ENCODE results near the gene RAD51C. TPM values are rescaled to one million over a fixed set of nuclear protein-coding genes. Genes with fewer than 3 reads are reported as not detected.
"Not testable (repeated sequence)": the region's sequence is repeated elsewhere in the genome, so short reads cannot be mapped to it uniquely, and the experiment has no call there.

The RAD51C gene
- total RNA-seq, 2 donors from 2014 or later = 57.8 to 65.3 TPM

DNA sequence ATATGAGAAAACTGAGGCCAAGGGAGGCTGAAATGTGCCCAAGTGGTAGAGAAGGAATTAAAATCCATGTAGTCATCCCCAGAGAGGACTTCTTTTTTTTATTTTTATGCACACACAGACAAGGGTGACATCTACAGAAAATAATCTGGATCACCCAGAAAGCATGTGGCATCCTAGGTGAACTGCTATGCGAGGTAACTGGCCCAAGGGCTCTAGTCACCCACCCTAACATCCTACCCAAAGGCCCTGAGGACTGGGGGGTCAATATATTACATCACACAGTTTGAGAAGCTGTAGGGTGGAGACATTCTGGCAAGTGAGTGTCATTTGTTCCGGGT, 23.8 kb upstream of the RAD51C start:
- no peaks in the 10 kb centered on the region for H3K9me3 Mint-ChIP-seq

GRCh38 chr17:58669853-58670252, 22.5 kb upstream of the RAD51C start:
- DNase-seq (ENCODE audit: low spot score) = no peak
- peaks cover 6% of the 10 kb centered on the region in 2 donors for H3K4me1 Mint-ChIP-seq (ENCODE audit: low read depth in 2 of 2)
- no peaks in the 10 kb centered on the region for H3K9me3 Mint-ChIP-seq
- H3K27me3 Mint-ChIP-seq = peaks cover 23% of the 10 kb centered on the region in 2 donors
- no peak overlapping the region for H3K4me3 Mint-ChIP-seq
- no peaks in the 10 kb centered on the region for H3K36me3 Mint-ChIP-seq
- H3K27ac Mint-ChIP-seq = no peak overlapping the region
- no peak for ATAC-seq

More for the DNA sequence above, 23.8 kb upstream of the RAD51C start:
- ATAC-seq (no peak), DNase-seq (ENCODE audit: low spot score) (no peak)
- H3K27me3 Mint-ChIP-seq = peaks cover 22 to 23% of the 10 kb centered on the region in 2 donors
- H3K27ac Mint-ChIP-seq = no peak overlapping the region
- no peak overlapping the region for H3K4me3 Mint-ChIP-seq
- peaks cover 6% of the 10 kb centered on the region in 2 donors for H3K4me1 Mint-ChIP-seq (ENCODE audit: low read depth in 2 of 2)
- H3K36me3 Mint-ChIP-seq = no peaks in the 10 kb centered on the region

- peaks cover 0 to 1% of the 10 kb centered on the region in 2 donors for H3K4me1 Mint-ChIP-seq (ENCODE audit: low read depth in 2 of 2)
- H3K27me3 Mint-ChIP-seq = peaks cover 19 to 21% of the 10 kb centered on the region in 2 donors
- H3K36me3 Mint-ChIP-seq = no peaks in the 10 kb centered on the region
- no peaks in the 10 kb centered on the region for H3K9me3 Mint-ChIP-seq
- H3K4me3 Mint-ChIP-seq = no peak overlapping the region
- DNase-seq (ENCODE audit: low spot score) = no peak
- no peak overlapping the region for H3K27ac Mint-ChIP-seq
- ATAC-seq = no peak
Observed at GRCh38 chr17:58671969-58672368, 20.4 kb upstream of the RAD51C start.

DNA sequence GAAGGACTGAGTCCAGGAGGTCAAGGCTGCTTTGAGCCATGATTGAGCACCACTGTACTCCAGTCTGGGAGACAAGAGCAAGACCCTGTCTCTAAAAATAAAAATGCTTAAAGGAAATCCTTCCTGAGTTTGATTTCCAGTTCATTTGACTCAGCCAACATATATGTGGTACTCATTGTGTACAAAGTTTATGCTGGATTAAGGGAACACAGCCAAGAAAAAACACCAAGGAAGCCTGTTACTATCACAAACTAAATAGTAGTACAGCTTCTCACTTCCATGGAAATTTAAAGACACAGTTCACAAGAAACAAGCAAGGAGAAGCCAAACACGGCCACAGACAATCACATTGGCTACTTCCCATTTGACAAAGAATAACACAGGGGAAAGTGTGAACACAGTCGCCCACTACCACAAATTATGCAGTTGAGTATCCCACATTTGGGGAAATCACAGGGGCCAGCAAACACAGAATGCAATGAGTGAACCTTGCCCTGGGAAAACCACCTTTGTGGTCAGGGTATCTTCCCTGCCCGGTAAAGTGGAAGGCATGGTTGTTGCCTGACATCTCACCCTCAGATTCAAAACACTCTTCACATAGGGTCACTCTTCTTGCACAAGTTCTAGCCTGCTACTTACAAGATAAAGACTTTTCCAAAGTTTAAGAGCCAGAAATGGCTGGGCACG, 15.1 kb upstream of the RAD51C start:
- Mint-ChIP-seq H3K4me3 (no peak overlapping the region), H3K27me3 (peaks cover 7 to 8% of the 10 kb centered on the region in 2 donors), H3K9me3 (no peaks in the 10 kb centered on the region), H3K27ac (no peak overlapping the region), H3K4me1 (ENCODE audit: low read depth in 2 of 2) (peaks cover 8% of the 10 kb centered on the region in 2 donors), H3K36me3 (no peaks in the 10 kb centered on the region)
- ATAC-seq = no peak
- no peak for DNase-seq (ENCODE audit: low spot score)

DNA sequence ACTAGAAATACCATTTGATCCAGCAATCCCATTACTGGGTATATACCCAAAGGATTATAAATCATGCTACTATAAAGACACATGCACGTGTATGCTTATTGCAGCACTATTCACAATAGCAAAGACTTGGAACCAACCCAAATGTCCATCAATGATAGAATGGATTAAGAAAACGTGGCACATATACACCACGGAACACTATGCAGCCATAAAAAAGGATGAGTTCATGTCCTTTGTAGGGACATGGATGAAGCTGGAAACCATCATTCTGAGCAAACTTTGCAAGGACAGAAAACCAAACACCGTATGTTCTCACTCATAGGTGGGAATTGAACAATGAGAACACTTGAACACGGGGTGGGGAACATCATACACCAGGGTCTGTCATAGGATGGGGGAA, 14.1 kb upstream of the RAD51C start:
- not testable (repeated sequence) for H3K36me3 Mint-ChIP-seq; H3K4me1 Mint-ChIP-seq (ENCODE audit: low read depth in 2 of 2); H3K27me3 Mint-ChIP-seq; H3K9me3 Mint-ChIP-seq; ATAC-seq; H3K27ac Mint-ChIP-seq; H3K4me3 Mint-ChIP-seq; DNase-seq (ENCODE audit: low spot score)

GRCh38 chr17:58679263-58680037, 13.0 kb upstream of the RAD51C start:
- DNase-seq (ENCODE audit: low spot score) = no peak
- peaks cover 7 to 8% of the 10 kb centered on the region in 2 donors for H3K27me3 Mint-ChIP-seq

DNA sequence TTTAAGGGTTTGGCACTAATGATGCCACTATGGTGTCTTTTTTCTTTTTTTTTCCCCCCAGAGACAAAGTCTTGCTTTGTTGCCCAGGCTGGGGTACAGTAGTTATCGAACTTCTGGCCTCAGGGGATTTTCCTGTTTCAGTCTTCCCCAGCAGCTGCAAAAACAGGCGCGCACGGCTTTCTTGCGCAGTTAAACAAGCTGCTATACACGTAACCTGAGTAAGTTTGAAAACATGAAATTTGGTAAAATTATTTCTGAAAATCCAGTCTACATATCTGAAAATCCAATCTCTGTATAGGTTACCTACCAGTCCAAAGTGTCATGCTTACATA, 12.4 kb upstream of the RAD51C start:
- Mint-ChIP-seq H3K27ac (no peak overlapping the region), H3K36me3 (no peaks in the 10 kb centered on the region), H3K9me3 (no peaks in the 10 kb centered on the region), H3K4me3 (no peak overlapping the region), H3K27me3 (peaks cover 5 to 8% of the 10 kb centered on the region in 2 donors), H3K4me1 (ENCODE audit: low read depth in 2 of 2) (peaks cover 8% of the 10 kb centered on the region in 2 donors)
- no peak for ATAC-seq
- DNase-seq (ENCODE audit: low spot score) = no peak

More at GRCh38 chr17:58679263-58680037, 13.0 kb upstream of the RAD51C start:
- peaks cover 8% of the 10 kb centered on the region in 2 donors for H3K4me1 Mint-ChIP-seq (ENCODE audit: low read depth in 2 of 2)
- H3K27ac Mint-ChIP-seq = no peak overlapping the region
- H3K9me3 Mint-ChIP-seq = no peaks in the 10 kb centered on the region
- no peak overlapping the region for H3K4me3 Mint-ChIP-seq
- no peaks in the 10 kb centered on the region for H3K36me3 Mint-ChIP-seq
- ATAC-seq = peak in 1 of 2 donors; percentile 64

- H3K4me1 Mint-ChIP-seq (ENCODE audit: low read depth in 2 of 2) = peaks cover 3 to 6% of the 10 kb centered on the region in 2 donors
- ATAC-seq = no peak
- H3K9me3 Mint-ChIP-seq = no peaks in the 10 kb centered on the region
- no peak overlapping the region for H3K4me3 Mint-ChIP-seq
- peaks cover 0 to 7% of the 10 kb centered on the region in 2 donors for H3K27me3 Mint-ChIP-seq
- no peak for DNase-seq (ENCODE audit: low spot score)
- H3K36me3 Mint-ChIP-seq = no peaks in the 10 kb centered on the region
- no peak overlapping the region for H3K27ac Mint-ChIP-seq
Observed at GRCh38 chr17:58684003-58684402, 8.4 kb upstream of the RAD51C start.

DNA sequence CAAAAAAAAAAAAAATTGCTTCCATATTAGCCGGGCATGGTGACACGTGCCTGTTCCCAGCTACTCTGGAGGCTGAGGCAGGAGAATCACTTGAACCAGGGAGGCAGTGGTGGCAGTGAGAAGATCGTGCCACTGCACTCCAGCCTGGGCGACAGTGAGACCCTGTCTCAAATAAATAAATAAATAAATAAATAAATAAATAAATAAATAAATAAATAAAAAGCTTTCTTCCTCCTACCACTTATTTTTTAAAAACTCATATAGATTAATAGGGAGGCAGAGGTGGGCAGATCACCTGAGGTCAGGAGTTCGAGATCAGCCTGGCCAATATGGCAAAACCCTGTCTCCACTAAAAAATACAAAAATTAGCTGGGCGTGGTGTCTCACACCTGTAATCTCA, 7.9 kb upstream of the RAD51C start:
- H3K27me3 Mint-ChIP-seq; H3K27ac Mint-ChIP-seq; H3K9me3 Mint-ChIP-seq; ATAC-seq; H3K4me3 Mint-ChIP-seq; DNase-seq (ENCODE audit: low spot score); H3K36me3 Mint-ChIP-seq; H3K4me1 Mint-ChIP-seq (ENCODE audit: low read depth in 2 of 2): not testable (repeated sequence)

- ATAC-seq = no peak
- no peak for DNase-seq (ENCODE audit: low spot score)
- Mint-ChIP-seq H3K36me3 (no peaks in the 10 kb centered on the region), H3K27me3 (peaks cover 0 to 5% of the 10 kb centered on the region in 2 donors), H3K4me3 (no peak overlapping the region), H3K4me1 (ENCODE audit: low read depth in 2 of 2) (peaks cover 0 to under 1% of the 10 kb centered on the region in 2 donors), H3K27ac (no peak overlapping the region), H3K9me3 (no peaks in the 10 kb centered on the region)
Observed at GRCh38 chr17:58686980-58687379, 5.4 kb upstream of the RAD51C start.

GRCh38 chr17:58688521-58688920, 3.9 kb upstream of the RAD51C start:
- Mint-ChIP-seq H3K36me3 (peaks cover 7% of the 10 kb centered on the region), H3K27me3 (peaks cover 0 to 5% of the 10 kb centered on the region in 2 donors), H3K27ac (no peak overlapping the region), H3K4me3 (no peak overlapping the region), H3K9me3 (no peaks in the 10 kb centered on the region), H3K4me1 (ENCODE audit: low read depth in 2 of 2) (peaks cover 12 to 16% of the 10 kb centered on the region in 2 donors)
- DNase-seq (ENCODE audit: low spot score) = no peak
- ATAC-seq = no peak

DNA sequence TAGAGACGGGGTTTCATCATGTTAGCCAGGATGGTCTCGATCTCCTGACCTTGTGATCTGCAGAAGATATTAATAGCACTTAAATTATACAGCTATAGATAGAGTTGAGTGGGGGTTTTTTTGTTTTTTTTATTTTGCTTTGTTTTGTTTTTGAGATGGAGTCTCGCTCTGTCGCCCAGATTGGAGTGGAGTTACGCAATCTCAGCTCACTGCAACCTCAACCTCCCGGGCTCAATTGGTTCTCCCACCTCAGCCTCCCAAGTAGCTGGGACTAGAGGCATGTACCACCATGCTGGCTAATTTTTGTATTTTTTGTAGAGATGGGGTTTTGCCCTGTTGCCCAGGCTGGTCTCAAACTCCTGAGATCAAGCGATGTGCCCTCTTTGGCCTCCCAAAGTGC, 2.4 kb upstream of the RAD51C start:
- not testable (repeated sequence) for ATAC-seq

DNA sequence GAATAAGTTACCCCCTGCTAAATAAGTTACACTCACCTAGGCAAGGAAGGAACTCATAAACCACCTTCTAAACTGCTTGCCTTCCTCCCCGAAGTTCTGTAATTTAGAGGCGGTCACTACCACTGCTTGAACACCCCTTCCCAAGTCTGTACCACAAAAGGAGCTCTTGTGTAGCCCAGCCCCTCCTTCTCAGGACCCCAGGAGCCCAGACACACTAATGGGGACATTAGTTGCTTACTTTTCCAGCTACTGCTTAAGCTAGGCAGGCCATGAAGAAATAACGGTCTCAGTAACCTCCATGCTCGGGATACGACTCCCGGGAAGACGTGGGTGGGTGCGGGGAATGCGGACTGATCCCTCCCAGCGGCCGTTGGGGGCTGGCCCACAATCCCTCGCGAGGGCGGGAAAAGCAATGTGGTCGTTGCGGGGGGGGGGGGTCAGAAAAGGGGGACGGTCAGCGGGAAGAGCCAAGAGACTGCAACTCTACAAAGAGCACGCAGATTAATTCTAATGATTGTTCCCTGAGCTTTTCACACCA, 632 bp upstream of the RAD51C start, which contains the start of gene TEX14:
TSS of gene TEX14 (minus strand) at position 345 of the 538 bp plus-strand sequence. CDS start 40,044 bp downstream, outside the sequence.
- peaks cover 17 to 26% of the 10 kb centered on the region in 2 donors for H3K4me1 Mint-ChIP-seq (ENCODE audit: low read depth in 2 of 2)
- peaks cover 0 to 5% of the 10 kb centered on the region in 2 donors for H3K27me3 Mint-ChIP-seq
- ATAC-seq = no peak
- H3K9me3 Mint-ChIP-seq = no peaks in the 10 kb centered on the region
- H3K4me3 Mint-ChIP-seq = peak within 1 kb of the TSS; percentile 96
- no peak for DNase-seq (ENCODE audit: low spot score)
- peak within 1 kb of the TSS; percentile 95 for H3K27ac Mint-ChIP-seq
- H3K36me3 Mint-ChIP-seq = peaks cover 7% of the 10 kb centered on the region

More for the DNA sequence above, 2.4 kb upstream of the RAD51C start:
- H3K4me3 Mint-ChIP-seq; DNase-seq (ENCODE audit: low spot score); H3K27ac Mint-ChIP-seq; H3K36me3 Mint-ChIP-seq; H3K27me3 Mint-ChIP-seq; H3K9me3 Mint-ChIP-seq: not testable (repeated sequence)
- H3K4me1 Mint-ChIP-seq (ENCODE audit: low read depth in 2 of 2) = peaks cover 17 to 22% of the 10 kb centered on the region in 2 donors

- DNase-seq (ENCODE audit: low spot score) (no peak), ATAC-seq (no peak)
- peaks cover 17 to 26% of the 10 kb centered on the region in 2 donors for H3K4me1 Mint-ChIP-seq (ENCODE audit: low read depth in 2 of 2)
- peak overlapping the region; percentile 96 for H3K4me3 Mint-ChIP-seq
- H3K36me3 Mint-ChIP-seq = peaks cover 7% of the 10 kb centered on the region
- H3K27ac Mint-ChIP-seq = peak overlapping the region; percentile 95
- no peaks in the 10 kb centered on the region for H3K27me3 Mint-ChIP-seq
- H3K9me3 Mint-ChIP-seq = no peaks in the 10 kb centered on the region
Observed at GRCh38 chr17:58693208-58693607, 806 bp downstream of the RAD51C start.

All from natural killer cell treated with Interleukin-12 subunit alpha and Interleukin-12 subunit beta and Interleukin-15 and Interleukin-18, amount 100 ng/mL, for 72 hours (primary cell).